ENCODE results near the gene MTMR12.

- TF ChIP-seq CTCF (IDR thresholded peaks at IDR 0.05; ENCODE audit: extremely low read depth in 1 of 2, insufficient read depth in 1 of 2, low read depth in 1 of 2, low read length in 2 of 2) (no peak), EZH2 (IDR thresholded peaks at IDR 0.05; ENCODE audit: borderline replicate concordance, low read depth, low read length, severe bottlenecking) (no peak), POLR2A (IDR thresholded peaks at IDR 0.05; ENCODE audit: low read depth, low read length) (no peak), MAX (IDR thresholded peaks at IDR 0.05; ENCODE audit: insufficient read depth, insufficient read length) (no peak), MYC (IDR thresholded peaks at IDR 0.05; ENCODE audit: low read depth, low read length) (no peak), FOS (IDR thresholded peaks at IDR 0.05; ENCODE audit: borderline replicate concordance, insufficient read depth, low read length) (no peak), JUN (IDR thresholded peaks at IDR 0.05; ENCODE audit: borderline replicate concordance, insufficient read depth, insufficient read length, low read depth) (no peak)
Measured at GRCh38 chr5:32285510-32286138, 27.1 kb downstream of the MTMR12 start.
